Activated CD8-positive, alpha-beta T cell treated with anti-CD3 and anti-CD28 coated beads, Interleukin-2, amount 10 ng/mL, durations not matched to agents 7 days and 5 days (primary cell): ENCODE results near the gene SH3TC1. TPM values are rescaled to one million over a fixed set of nuclear protein-coding genes. Genes with fewer than 3 reads are reported as not detected.

Experiments
- ATAC-seq: fragments of 150-1000 bp; cut with Tn5 transposase; one replicate; pipeline ENCODE4 v1.10.0; 2021; ENCODE audit warnings: moderate library complexity
- CTCF ChIA-PET: fragments of 350-600 bp; sonication (Branson Sonifier 250); formaldehyde crosslinking; loops from one replicate; lab custom pipeline; 2021; ENCODE audit warnings: antibody characterized with exemption; lab: Charles Lee
- POLR2A ChIA-PET: fragments of 350-600 bp; sonication (Branson Sonifier 250); formaldehyde crosslinking; loops from one replicate; lab custom pipeline; 2021; ENCODE audit warnings: antibody characterized with exemption; lab: Charles Lee
- DNase-seq: peaks from one replicate; pipeline ENCODE4 v3.0.0-alpha.2; 2020
- H3K27ac Mint-ChIP-seq: one replicate; pipeline ENCODE4 v1.8.0; 2021; ENCODE audit warnings: mild to moderate bottlenecking, mixed read lengths
- H3K27me3 Mint-ChIP-seq: one replicate; pipeline ENCODE4 v1.8.0; 2021; ENCODE audit warnings: low read depth, mixed read lengths
- H3K36me3 Mint-ChIP-seq: one replicate; pipeline ENCODE4 v1.8.0; 2021; ENCODE audit warnings: low read depth, mixed read lengths
- H3K4me1 Mint-ChIP-seq: one replicate; pipeline ENCODE4 v1.8.0; 2021; ENCODE audit warnings: low read depth, mixed read lengths
- H3K4me3 Mint-ChIP-seq: one replicate; pipeline ENCODE4 v1.8.0; 2021; ENCODE audit warnings: mild to moderate bottlenecking, mixed read lengths
- H3K9me3 Mint-ChIP-seq: one replicate; pipeline ENCODE4 v1.8.0; 2022; ENCODE audit warnings: mixed read lengths; ENCODE audit not compliant: insufficient read depth
- total RNA-seq, 2 experiments: library from RNA; stranded (reverse); gene quantifications; one replicate each; pipeline ENCODE4 v1.2.3, GENCODE V29; 2021

The SH3TC1 gene
- total RNA-seq, 2 experiments from 2014 or later: 6.3 to 7.3 TPM

- no peaks in the 10 kb centered on the region for H3K9me3 Mint-ChIP-seq
- no peak overlapping the region for H3K4me3 Mint-ChIP-seq
- no peaks in the 10 kb centered on the region for H3K4me1 Mint-ChIP-seq
- DNase-seq (no peak), ATAC-seq (no peak)
- ChIA-PET POLR2A (no interaction called here), CTCF (no interaction called here)
- no peaks in the 10 kb centered on the region for H3K36me3 Mint-ChIP-seq
- no peaks in the 10 kb centered on the region for H3K27me3 Mint-ChIP-seq
- H3K27ac Mint-ChIP-seq: no peak overlapping the region
Observed at GRCh38 chr4:8282742-8283141, 83.7 kb downstream of the SH3TC1 start.

- no peak for DNase-seq
- Mint-ChIP-seq H3K4me1 (no peaks in the 10 kb centered on the region), H3K9me3 (no peaks in the 10 kb centered on the region), H3K4me3 (no peak overlapping the region), H3K27me3 (no peaks in the 10 kb centered on the region), H3K27ac (no peak overlapping the region), H3K36me3 (no peaks in the 10 kb centered on the region)
- ATAC-seq: no peak
- ChIA-PET CTCF (no interaction called here), POLR2A (no interaction called here)
Observed at GRCh38 chr4:8283161-8283560, 84.1 kb downstream of the SH3TC1 start.

- Mint-ChIP-seq H3K27me3 (no peaks in the 10 kb centered on the region), H3K27ac (no peak overlapping the region)
- DNase-seq: no peak
Observed at GRCh38 chr4:8283631-8284121, 84.6 kb downstream of the SH3TC1 start.

GRCh38 chr4:8284391-8284790, 85.3 kb downstream of the SH3TC1 start:
- ChIA-PET POLR2A (no interaction called here), CTCF (no interaction called here)
- H3K4me1 Mint-ChIP-seq: no peaks in the 10 kb centered on the region
- H3K27me3 Mint-ChIP-seq: no peaks in the 10 kb centered on the region
- no peaks in the 10 kb centered on the region for H3K9me3 Mint-ChIP-seq
- ATAC-seq: no peak
- DNase-seq: no peak
- H3K27ac Mint-ChIP-seq: no peak overlapping the region
- H3K36me3 Mint-ChIP-seq: no peaks in the 10 kb centered on the region
- H3K4me3 Mint-ChIP-seq: no peak overlapping the region

More at GRCh38 chr4:8283631-8284121, 84.6 kb downstream of the SH3TC1 start:
- Mint-ChIP-seq H3K4me1 (no peaks in the 10 kb centered on the region), H3K4me3 (no peak overlapping the region), H3K9me3 (no peaks in the 10 kb centered on the region), H3K36me3 (no peaks in the 10 kb centered on the region)
- ATAC-seq: no peak
- CTCF ChIA-PET: no interaction called here
- POLR2A ChIA-PET: no interaction called here

GRCh38 chr4:8285143-8285975, 86.3 kb downstream of the SH3TC1 start:
- Mint-ChIP-seq H3K27me3 (no peaks in the 10 kb centered on the region), H3K36me3 (no peaks in the 10 kb centered on the region), H3K27ac (no peak overlapping the region), H3K4me3 (no peak overlapping the region), H3K4me1 (no peaks in the 10 kb centered on the region), H3K9me3 (no peaks in the 10 kb centered on the region)
- ATAC-seq (no peak), DNase-seq (no peak)
- ChIA-PET CTCF (no interaction called here), POLR2A (no interaction called here)

GRCh38 chr4:8285976-8286718, 87.1 kb downstream of the SH3TC1 start:
- Mint-ChIP-seq H3K4me1 (no peaks in the 10 kb centered on the region), H3K27ac (no peak overlapping the region), H3K9me3 (no peaks in the 10 kb centered on the region), H3K4me3 (no peak overlapping the region), H3K36me3 (no peaks in the 10 kb centered on the region), H3K27me3 (no peaks in the 10 kb centered on the region)
- ATAC-seq (no peak), DNase-seq (no peak)
- POLR2A ChIA-PET: no interaction called here
- CTCF ChIA-PET: no interaction called here

GRCh38 chr4:8286719-8287342, 87.7 kb downstream of the SH3TC1 start:
- POLR2A ChIA-PET: no interaction called here
- H3K27me3 Mint-ChIP-seq: no peaks in the 10 kb centered on the region
- no peak overlapping the region for H3K27ac Mint-ChIP-seq
- ATAC-seq (no peak), DNase-seq (no peak)
- CTCF ChIA-PET: no interaction called here
- no peaks in the 10 kb centered on the region for H3K36me3 Mint-ChIP-seq
- no peak overlapping the region for H3K4me3 Mint-ChIP-seq
- no peaks in the 10 kb centered on the region for H3K4me1 Mint-ChIP-seq
- no peaks in the 10 kb centered on the region for H3K9me3 Mint-ChIP-seq

- H3K36me3 Mint-ChIP-seq: no peaks in the 10 kb centered on the region
- no peak overlapping the region for H3K27ac Mint-ChIP-seq
- no peaks in the 10 kb centered on the region for H3K9me3 Mint-ChIP-seq
- ChIA-PET POLR2A (no interaction called here), CTCF (no interaction called here)
- ATAC-seq: no peak
- no peaks in the 10 kb centered on the region for H3K27me3 Mint-ChIP-seq
- DNase-seq: no peak
- no peaks in the 10 kb centered on the region for H3K4me1 Mint-ChIP-seq
- no peak overlapping the region for H3K4me3 Mint-ChIP-seq
Observed at GRCh38 chr4:8287343-8288280, 88.5 kb downstream of the SH3TC1 start.

- ChIA-PET POLR2A (no interaction called here), CTCF (no interaction called here)
- H3K36me3 Mint-ChIP-seq: no peaks in the 10 kb centered on the region
- H3K4me3 Mint-ChIP-seq: no peak overlapping the region
- H3K9me3 Mint-ChIP-seq: no peaks in the 10 kb centered on the region
- DNase-seq (no peak), ATAC-seq (no peak)
- H3K27ac Mint-ChIP-seq: no peak overlapping the region
- H3K27me3 Mint-ChIP-seq: no peaks in the 10 kb centered on the region
- H3K4me1 Mint-ChIP-seq: no peaks in the 10 kb centered on the region
Observed at GRCh38 chr4:8289151-8289750, 90.2 kb downstream of the SH3TC1 start.

GRCh38 chr4:8289956-8290700, 91.0 kb downstream of the SH3TC1 start:
- DNase-seq (no peak), ATAC-seq (no peak)
- no peaks in the 10 kb centered on the region for H3K4me1 Mint-ChIP-seq
- H3K36me3 Mint-ChIP-seq: no peaks in the 10 kb centered on the region
- POLR2A ChIA-PET: no interaction called here
- H3K27ac Mint-ChIP-seq: no peak overlapping the region
- no peaks in the 10 kb centered on the region for H3K27me3 Mint-ChIP-seq
- H3K4me3 Mint-ChIP-seq: no peak overlapping the region
- H3K9me3 Mint-ChIP-seq: no peaks in the 10 kb centered on the region
- CTCF ChIA-PET: no interaction called here

- Mint-ChIP-seq H3K9me3 (no peaks in the 10 kb centered on the region), H3K4me3 (no peak overlapping the region), H3K27ac (no peak overlapping the region), H3K27me3 (no peaks in the 10 kb centered on the region), H3K4me1 (no peaks in the 10 kb centered on the region), H3K36me3 (no peaks in the 10 kb centered on the region)
- no peak for DNase-seq
- POLR2A ChIA-PET: no interaction called here
- CTCF ChIA-PET: no interaction called here
- no peak for ATAC-seq
Observed at GRCh38 chr4:8290701-8290970, 91.5 kb downstream of the SH3TC1 start.
